GM18526 (cell line): ENCODE data around the gene STK17B.

Experiments used
- POLR2A ChIP-seq: IDR thresholded peaks from 3 replicates; pipeline ENCODE4 v1.6.1; 2011; ENCODE audit not compliant: insufficient read length; ENCODE audit errors: extremely low read depth

STK17B gene

DNA sequence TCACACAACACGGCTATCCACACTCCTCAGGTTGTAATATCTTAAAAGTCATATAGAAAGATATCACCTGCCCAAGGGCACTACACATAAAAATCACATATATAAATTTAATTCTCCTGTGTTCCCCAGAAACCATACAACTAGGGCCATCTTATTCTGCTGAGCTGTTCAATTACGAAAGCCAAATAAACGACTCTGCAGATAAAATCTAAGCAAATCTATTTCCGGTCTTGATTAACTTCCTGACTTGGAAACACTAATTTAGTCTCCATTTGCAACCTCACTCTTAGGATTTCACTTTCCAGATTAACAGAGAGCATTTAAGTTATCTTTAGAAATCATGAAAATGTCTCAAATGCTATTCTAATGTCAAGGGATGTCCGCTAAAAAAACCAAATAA, 23.9 kb upstream of the STK17B start:
- TF ChIP-seq POLR2A, result no peak

GRCh38 chr2:196191541-196191940, 20.2 kb upstream of the STK17B start:
- no peak for TF ChIP-seq POLR2A

DNA sequence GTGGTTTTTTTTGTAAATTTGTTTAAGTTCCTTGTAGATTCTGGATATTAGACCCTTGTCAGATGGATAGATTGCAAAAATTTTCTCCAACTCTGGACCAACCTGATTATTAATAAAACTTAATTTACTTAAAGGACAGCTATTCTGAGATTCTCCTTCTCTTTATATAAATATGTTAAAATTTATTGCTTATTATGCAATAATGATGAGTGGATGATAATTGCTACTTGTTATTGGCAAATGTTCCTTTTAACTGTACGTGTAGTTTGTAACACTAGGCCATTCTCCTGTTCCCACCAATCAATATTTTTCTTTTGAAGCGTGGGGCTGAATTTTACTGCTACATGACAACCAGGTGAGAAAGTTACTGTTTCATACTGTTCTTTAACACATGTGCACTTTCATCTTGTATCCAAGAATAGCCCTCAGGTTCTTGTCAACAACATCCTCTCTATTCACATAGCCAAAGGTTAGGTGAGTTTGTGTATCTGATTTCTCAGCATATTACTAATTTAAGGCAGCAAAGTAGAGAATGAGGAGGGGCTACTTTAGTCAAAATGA, 16.6 kb upstream of the STK17B start:
- TF ChIP-seq POLR2A, result no peak

DNA sequence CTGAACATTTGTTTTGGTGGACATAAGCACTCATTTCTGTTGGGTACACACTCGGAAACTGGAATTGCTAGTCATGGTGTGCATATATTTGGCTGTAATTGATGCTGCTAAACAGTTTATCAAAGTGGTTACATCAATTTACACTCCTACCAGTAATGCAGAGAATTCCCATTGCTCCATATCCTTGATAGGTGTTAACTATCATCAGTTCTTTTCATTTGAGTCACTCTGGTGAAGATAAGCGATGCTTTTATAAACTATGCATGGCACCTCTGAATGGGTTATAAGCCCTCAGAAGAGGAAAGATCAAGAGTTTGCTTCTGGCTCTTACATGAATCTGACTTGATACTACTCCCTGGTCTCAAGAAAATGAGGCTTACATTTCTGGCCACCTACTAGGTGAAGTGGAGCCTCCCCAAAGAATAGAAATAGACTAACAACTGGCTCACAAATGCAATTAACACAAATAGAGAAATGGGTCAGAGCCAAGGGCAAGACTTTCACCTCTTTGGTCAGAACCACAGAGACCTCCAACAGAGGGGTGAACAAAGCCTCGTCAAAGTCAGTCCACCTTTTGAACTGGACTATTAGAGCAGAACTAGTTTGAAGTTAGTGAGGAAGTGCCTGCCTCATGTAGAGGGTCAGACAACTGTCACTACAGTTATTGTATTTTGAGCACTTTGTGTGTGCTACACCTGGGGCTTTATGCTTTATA, 15.0 kb upstream of the STK17B start:
- no peak for TF ChIP-seq POLR2A

GRCh38 chr2:196184921-196185320, 13.5 kb upstream of the STK17B start:
- TF ChIP-seq POLR2A, result no peak

GRCh38 chr2:196183528-196184231, 12.3 kb upstream of the STK17B start:
- TF ChIP-seq POLR2A, result no peak

DNA sequence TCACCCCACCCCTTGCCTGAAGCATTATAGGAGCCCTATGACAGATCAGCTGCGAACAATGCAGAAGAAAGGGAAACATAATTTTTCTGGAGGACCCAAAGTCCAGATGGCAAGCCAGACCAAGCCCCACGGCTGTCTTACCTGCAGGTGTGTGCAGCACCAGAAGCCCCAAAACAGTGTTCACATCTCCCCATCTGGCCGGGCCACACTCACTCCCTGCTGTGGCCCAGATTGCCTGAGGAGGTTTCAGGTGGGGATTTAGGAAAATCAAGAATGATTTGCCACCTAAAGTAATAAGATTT, 11.7 kb upstream of the STK17B start:
- TF ChIP-seq POLR2A, result no peak

GRCh38 chr2:196182439-196183171, 11.2 kb upstream of the STK17B start:
- TF ChIP-seq POLR2A, result no peak

DNA sequence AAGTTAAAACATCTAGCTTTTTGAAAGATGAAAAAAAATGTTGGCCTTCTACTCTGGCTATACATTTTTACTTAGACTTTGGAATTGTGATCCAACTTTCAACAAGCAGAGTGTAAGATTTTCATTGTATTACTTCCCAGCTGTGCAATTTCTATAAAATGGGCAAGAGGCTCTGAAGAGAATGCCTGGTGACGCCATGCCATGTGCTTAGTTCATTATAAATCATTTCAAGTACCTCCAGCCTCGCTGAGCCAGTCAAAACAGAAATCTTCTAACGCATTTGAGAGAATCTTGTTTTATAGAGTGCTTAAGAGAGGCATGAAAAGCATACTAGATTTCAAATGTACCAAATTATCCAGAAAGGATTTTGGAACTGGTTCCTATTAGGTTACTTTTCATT, 10.1 kb upstream of the STK17B start:
- no peak for TF ChIP-seq POLR2A

DNA sequence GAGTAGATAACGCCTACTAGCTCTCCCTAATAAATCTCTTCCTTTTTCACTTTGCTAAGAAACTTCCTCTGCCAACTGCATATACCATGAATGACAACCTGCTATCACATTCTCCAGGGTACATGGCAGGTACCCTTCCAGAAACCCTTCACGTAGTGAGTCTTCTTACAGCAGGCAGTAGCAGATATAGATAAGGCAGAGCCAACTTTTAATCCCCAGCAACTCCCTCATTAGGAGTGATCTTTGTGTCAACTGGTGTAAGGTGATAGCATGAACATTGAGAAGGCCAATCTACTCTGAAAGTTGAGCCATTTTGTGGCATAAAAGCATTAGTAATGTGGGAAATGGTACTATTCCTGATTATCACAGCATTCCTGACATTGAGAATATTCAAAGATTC, 5.7 kb upstream of the STK17B start:
- TF ChIP-seq POLR2A, result no peak

- no peak for TF ChIP-seq POLR2A
Observed at GRCh38 chr2:196176142-196176738, 4.9 kb upstream of the STK17B start.

- no peak for TF ChIP-seq POLR2A
Observed at GRCh38 chr2:196174404-196174803, 3.0 kb upstream of the STK17B start.

DNA sequence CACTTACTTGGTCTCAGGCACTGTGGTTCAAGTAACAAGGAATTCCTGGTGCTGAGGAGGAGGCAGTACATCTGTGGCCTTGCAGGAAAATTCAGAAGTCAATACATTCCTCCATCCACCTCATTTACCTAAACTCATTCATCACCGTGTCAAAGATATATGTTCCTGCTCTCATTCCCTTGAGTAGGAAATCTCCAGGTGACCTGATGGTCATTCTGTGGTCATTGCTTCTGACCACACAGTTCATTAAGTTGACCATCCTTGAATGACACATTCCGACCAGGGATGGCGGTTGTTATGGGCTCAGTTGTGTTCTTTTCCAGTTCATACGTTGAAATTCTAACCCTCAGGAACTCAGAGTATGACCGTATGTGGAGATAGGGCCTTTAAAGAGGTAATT, 2.1 kb upstream of the STK17B start:
- no peak for TF ChIP-seq POLR2A

- no peak for TF ChIP-seq POLR2A
Observed at GRCh38 chr2:196172951-196173350, 1.6 kb upstream of the STK17B start.

DNA sequence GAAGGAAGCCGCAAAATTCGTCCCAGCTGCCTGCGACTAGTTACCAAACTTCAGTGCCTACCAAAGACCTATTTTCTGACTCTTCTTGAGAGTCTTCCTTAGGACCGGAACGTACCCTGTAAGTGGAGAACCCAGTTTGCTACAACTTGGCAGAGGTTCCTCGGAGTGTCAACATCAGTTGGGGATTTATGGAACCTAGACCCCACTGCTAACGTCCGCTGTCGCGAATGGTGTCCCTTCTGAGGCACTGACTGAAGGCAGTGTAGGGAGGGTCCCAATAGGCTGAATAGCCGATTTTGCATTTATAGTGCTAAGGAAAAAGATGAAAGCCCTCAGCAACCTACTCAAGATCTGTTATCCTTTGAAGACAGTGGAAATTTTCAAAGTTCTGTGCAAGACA, 568 bp upstream of the STK17B start:
- TF ChIP-seq POLR2A, result no peak
